Pericardium fibroblast (primary cell): ENCODE measurements around the gene ACOX1. TPM values are rescaled to one million over a fixed set of nuclear protein-coding genes. Genes with fewer than 3 reads are reported as not detected.

Experiments
- total RNA-seq: library from RNA; depleted of rRNA; stranded (reverse); fragments of >200 nt; gene quantifications from 2 replicates; pipeline ENCODE4 v1.2.3, GENCODE V29; 2015

The ACOX1 gene
- total RNA-seq: 19.1 and 24.3 TPM in 2 replicates

DNA sequence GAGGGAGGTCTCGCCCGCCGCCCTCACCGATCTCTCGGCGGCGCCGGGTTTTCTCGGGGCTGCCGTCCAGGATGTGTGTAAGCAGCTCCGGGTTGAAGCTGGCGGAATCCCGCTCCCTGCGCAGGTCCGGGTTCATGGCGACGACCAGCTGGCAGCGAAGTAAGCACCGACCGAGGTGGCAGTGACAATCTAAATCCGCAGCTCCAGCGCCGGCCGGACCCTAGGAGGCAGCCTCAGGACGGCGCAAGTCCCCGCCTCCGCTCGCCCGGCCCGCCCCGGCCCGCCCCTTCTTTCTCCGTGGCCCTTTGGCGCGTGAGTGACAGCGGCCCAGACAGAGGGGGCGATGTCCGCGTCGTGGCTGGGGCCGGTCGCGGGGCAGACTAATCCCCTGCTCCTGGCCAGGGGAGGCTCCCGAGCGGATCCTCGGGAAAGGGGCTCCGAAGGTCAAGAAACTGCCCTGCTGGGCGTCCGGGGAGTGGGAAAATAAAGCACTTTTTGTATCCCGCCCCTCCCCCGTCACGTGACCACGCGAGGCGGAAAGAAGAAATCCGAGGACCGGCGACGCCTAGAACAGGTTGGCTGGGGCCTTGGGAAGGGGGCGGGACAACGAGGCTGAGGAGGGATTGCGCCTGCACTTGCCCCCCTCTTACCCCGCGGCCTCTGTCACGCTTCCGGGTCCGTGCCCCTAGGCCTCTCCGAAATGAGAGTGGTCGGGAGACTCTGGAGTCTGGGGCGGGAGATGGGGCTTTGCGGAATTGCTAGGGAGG lies at the start of gene ACOX1, which contains the start of gene TEN1:
Gene ACOX1, minus strand, starts transcription at position 229 of the 767 bp plus-strand sequence. Its CDS starts 93 bp downstream, at position 136.
Gene TEN1, plus strand, starts transcription at position 303 of the 767 bp plus-strand sequence. CDS start 6,953 bp downstream, outside the sequence.

GRCh38 chr17:76027159-76027839 lies 48.3 kb upstream of the ACOX1 start, which contains the start of gene EVPL:
Gene EVPL, minus strand, starts transcription at chr17:76027306. Its CDS starts 108 bp downstream, at chr17:76027198.

DNA sequence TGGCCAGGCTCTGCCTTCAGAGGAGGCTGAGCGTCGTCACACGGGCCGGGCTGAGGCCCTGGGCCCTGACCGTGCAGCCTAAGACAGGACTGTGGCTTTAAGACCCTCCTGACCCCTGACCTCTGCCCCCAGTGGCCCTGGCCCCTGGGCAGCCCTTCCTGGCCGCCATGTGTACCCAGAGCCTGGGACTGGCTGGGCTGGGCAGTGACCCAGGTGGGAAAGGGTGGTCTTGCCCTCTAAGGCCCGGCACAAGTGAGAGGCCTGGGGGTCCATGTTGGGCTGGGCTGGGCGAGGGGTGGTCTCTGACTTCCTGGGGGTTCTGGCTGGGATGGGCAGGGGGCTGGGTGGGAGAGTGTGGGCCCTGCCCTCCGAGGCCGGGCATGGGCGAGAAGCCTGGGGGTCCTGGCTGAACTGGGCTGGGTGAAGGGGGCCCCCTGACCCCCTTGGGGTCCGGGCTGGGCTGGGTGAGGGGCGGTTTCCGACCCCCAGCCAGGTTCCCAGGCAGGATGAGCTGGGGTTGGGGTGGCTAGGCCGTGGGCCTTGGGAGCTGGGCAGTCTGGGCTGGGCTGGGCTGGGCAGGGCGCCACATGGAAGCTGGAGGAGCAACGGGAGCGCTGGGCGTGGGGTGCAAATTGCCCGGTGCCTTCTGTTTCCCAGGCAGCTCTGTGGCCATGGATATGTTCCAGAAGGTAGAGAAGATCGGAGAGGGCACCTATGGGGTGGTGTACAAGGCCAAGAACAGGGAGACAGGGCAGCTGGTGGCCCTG lies 22.0 kb upstream of the ACOX1 start, which contains the start of gene CDK3:
Gene CDK3, plus strand, starts transcription at position 101 of the 767 bp plus-strand sequence. Its CDS starts 571 bp downstream, at position 672.

DNA sequence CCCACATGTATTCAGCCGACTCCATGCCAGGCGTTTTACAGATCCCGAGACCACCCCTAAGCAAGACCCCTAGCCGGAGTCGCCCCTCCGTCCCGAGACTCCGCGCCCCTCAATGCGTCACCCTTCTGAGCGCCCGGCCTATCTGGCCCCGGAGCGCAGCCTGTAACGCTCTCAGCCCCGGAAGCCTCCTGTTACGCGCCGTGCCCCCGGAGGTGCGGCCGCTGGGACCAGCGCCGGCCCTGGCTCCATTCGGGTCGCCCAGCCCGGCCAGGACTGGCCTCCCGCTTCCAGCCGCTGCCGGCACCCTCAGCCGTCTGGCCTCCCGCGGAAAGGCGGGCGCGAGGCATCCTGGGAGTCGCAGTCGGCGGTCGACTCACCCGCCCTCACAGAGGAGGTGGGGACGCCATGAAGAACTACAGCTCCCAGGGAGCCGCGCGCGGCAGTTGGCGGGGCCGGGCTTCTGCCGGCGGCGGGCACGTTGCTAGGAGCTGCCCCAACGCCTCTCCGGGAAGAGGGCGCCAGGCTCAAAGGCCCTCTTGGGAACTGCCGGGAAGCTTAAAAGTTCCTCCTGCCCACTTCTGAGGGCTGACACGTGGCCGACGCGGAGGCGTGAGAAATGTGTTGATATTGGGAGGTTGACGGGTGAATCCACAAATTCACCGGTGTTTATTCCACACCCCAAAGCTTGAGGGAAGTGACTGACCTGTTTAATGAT lies 38.1 kb downstream of the ACOX1 start, which contains the start of gene FBF1:
Gene FBF1, minus strand, starts transcription at position 316 of the 715 bp plus-strand sequence. CDS start 2,893 bp downstream, outside the sequence.

DNA sequence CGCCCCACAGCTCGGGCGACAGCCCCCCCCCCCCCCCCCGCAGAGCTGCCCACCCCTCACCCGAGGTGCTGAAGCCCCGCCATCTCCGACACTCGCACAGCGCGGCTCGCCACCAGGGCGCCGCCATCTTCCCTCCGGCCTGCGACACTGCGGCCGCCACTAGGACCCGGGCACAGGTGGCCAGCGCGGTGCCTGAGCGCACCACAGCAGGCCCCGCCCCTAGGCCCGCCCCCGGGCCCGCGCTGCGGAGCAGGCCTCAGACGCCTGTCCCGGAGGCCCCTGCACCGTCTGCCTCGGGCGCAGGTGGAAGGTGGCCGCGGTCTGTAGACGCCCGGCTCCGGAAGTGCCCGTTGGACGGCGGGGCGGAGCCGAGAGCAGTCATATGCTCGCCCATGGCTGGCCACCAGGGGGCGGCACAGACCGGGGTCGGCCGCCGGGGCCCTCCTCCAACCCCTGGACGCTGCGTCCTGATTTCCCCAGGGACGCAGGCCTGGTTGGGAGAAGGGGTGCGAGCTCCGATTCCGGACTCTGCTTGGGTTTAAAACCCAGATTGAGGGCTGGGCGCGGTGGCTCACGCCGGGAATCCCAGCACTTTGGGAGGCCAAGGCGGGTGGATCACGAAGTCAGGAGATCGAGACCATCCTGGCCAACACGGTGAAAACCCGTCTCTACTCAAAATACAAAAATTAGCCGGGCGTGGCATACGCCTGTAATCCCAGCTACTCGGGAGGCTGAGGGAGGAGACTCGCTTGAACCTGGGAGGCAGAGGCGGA lies 74.0 kb downstream of the ACOX1 start, which contains the start of gene MRPL38:
Gene MRPL38, minus strand, starts transcription at position 136 of the 773 bp plus-strand sequence. Its CDS starts 9 bp downstream, at position 127.

GRCh38 chr17:75896415-75897159 lies 82.4 kb downstream of the ACOX1 start, which contains the start of gene TRIM65:
Gene TRIM65, minus strand, starts transcription at chr17:75896951. Its CDS starts 14 bp downstream, at chr17:75896937.

Other genes with a start within 250 kb of the ACOX1 start
- 46.3 and 48.2 TPM in 2 replicates for gene GALK1, start 214.0 kb downstream of the ACOX1 start, total RNA-seq
- gene UNK, start 194.4 kb downstream of the ACOX1 start, total RNA-seq: 10.3 and 17.0 TPM in 2 replicates
- gene UNC13D, start 134.8 kb downstream of the ACOX1 start, total RNA-seq: 0.70 and 1.6 TPM in 2 replicates
- gene WBP2, start 123.8 kb downstream of the ACOX1 start, total RNA-seq: 51.3 and 60.2 TPM in 2 replicates
- 25.0 and 34.0 TPM in 2 replicates for gene TRIM47, start 100.6 kb downstream of the ACOX1 start, total RNA-seq
- 21.9 and 37.7 TPM in 2 replicates for gene TRIM65, start 82.2 kb downstream of the ACOX1 start, total RNA-seq
- gene MRPL38, start 74.3 kb downstream of the ACOX1 start, total RNA-seq: 16.5 and 20.1 TPM in 2 replicates
- gene FBF1, start 38.1 kb downstream of the ACOX1 start, total RNA-seq: 4.9 and 6.8 TPM in 2 replicates
- gene TEN1, start 74 bp upstream of the ACOX1 start, total RNA-seq: 14.7 and 37.5 TPM in 2 replicates
- gene CDK3, start 21.7 kb upstream of the ACOX1 start, total RNA-seq: 0.77 and 2.7 TPM in 2 replicates
- gene EVPL, start 48.1 kb upstream of the ACOX1 start, total RNA-seq: not detected in 2 replicates
- 16.7 and 24.9 TPM in 2 replicates for gene SRP68, start 93.4 kb upstream of the ACOX1 start, total RNA-seq
- gene GALR2, start 95.6 kb upstream of the ACOX1 start, total RNA-seq: not detected in 2 replicates
- gene ZACN, start 100.0 kb upstream of the ACOX1 start, total RNA-seq: not detected in 2 replicates
- gene EXOC7, start 124.6 kb upstream of the ACOX1 start, total RNA-seq: 48.9 and 49.9 TPM in 2 replicates
- not detected in 2 replicates for gene FOXJ1, start 162.1 kb upstream of the ACOX1 start, total RNA-seq